ENCODE data around the gene PRRC2A.

PRRC2A gene

GRCh38 chr6:31620586-31621319, at the start of gene PRRC2A:
TSS of gene PRRC2A (plus strand) at chr6:31620715. CDS start at chr6:31622790, 2,075 bp downstream.
- H3K36me3 ChIP-seq (ENCODE audit: control insufficient read depth in 5 of 5, insufficient read depth in 5 of 5, low read length in 5 of 5): peaks cover 0 to 25% (median 23%) of the 10 kb centered on the region in 5 donors
- H3K4me3 ChIP-seq (ENCODE audit: low read depth in 1 of 5, low read length in 5 of 5): peak within 1 kb of the TSS; percentile 85 to 93 (median 86)
- no peaks in the 10 kb centered on the region for H3K27me3 ChIP-seq (ENCODE audit: control insufficient read depth in 5 of 5, insufficient read depth in 4 of 5, low read length in 5 of 5)
- H3K9me3 ChIP-seq (ENCODE audit: control insufficient read depth in 5 of 5, low read length in 5 of 5): no peaks in the 10 kb centered on the region
- peaks cover 0 to 37% (median 27%) of the 10 kb centered on the region in 5 donors for H3K4me1 ChIP-seq (ENCODE audit: control insufficient read depth in 5 of 5, insufficient read depth in 5 of 5, low read length in 5 of 5)
- H3K9ac ChIP-seq (ENCODE audit: low read length in 5 of 5): peak within 1 kb of the TSS; percentile 32 to 99 (median 95)
- peak within 1 kb of the TSS; percentile 95 for H3K27ac ChIP-seq (ENCODE audit: low read depth, low read length)

DNA sequence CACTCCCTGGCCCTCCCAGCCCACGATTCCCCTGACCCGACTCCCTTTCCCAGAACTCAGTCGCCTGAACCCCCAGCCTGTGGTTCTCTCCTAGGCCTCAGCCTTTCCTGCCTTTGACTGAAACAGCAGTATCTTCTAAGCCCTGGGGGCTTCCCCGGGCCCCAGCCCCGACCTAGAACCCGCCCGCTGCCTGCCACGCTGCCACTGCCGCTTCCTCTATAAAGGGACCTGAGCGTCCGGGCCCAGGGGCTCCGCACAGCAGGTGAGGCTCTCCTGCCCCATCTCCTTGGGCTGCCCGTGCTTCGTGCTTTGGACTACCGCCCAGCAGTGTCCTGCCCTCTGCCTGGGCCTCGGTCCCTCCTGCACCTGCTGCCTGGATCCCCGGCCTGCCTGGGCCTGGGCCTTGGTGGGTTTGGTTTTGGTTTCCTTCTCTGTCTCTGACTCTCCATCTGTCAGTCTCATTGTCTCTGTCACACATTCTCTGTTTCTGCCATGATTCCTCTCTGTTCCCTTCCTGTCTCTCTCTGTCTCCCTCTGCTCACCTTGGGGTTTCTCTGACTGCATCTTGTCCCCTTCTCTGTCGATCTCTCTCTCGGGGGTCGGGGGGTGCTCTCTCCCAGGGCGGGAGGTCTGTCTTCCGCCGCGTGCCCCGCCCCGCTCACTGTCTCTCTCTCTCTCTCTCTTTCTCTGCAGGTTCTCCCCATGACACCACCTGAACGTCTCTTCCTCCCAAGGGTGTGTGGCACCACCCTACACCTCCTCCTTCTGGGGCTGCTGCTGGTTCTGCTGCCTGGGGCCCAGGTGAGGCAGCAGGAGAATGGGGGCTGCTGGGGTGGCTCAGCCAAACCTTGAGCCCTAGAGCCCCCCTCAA, 48.2 kb upstream of the PRRC2A start, which contains the start of gene LTA:
LTA (plus strand) TSS at position 249 of the 871 bp plus-strand sequence; CDS start at position 703, 454 bp downstream.
- H3K27me3 ChIP-seq (ENCODE audit: control insufficient read depth in 5 of 5, insufficient read depth in 4 of 5, low read length in 5 of 5): peaks cover 0 to 4% (median 0%) of the 10 kb centered on the region in 5 donors
- H3K9me3 ChIP-seq (ENCODE audit: control insufficient read depth in 5 of 5, low read length in 5 of 5): no peaks in the 10 kb centered on the region
- no peak within 1 kb of the TSS for H3K27ac ChIP-seq (ENCODE audit: low read depth, low read length)
- H3K9ac ChIP-seq (ENCODE audit: low read length in 5 of 5): no peak within 1 kb of the TSS
- peaks cover 0 to 34% (median 9%) of the 10 kb centered on the region in 5 donors for H3K4me1 ChIP-seq (ENCODE audit: control insufficient read depth in 5 of 5, insufficient read depth in 5 of 5, low read length in 5 of 5)
- H3K36me3 ChIP-seq (ENCODE audit: control insufficient read depth in 5 of 5, insufficient read depth in 5 of 5, low read length in 5 of 5): peaks cover 0 to 4% (median 0%) of the 10 kb centered on the region in 5 donors
- no peak within 1 kb of the TSS for H3K4me3 ChIP-seq (ENCODE audit: low read depth in 1 of 5, low read length in 5 of 5)

DNA sequence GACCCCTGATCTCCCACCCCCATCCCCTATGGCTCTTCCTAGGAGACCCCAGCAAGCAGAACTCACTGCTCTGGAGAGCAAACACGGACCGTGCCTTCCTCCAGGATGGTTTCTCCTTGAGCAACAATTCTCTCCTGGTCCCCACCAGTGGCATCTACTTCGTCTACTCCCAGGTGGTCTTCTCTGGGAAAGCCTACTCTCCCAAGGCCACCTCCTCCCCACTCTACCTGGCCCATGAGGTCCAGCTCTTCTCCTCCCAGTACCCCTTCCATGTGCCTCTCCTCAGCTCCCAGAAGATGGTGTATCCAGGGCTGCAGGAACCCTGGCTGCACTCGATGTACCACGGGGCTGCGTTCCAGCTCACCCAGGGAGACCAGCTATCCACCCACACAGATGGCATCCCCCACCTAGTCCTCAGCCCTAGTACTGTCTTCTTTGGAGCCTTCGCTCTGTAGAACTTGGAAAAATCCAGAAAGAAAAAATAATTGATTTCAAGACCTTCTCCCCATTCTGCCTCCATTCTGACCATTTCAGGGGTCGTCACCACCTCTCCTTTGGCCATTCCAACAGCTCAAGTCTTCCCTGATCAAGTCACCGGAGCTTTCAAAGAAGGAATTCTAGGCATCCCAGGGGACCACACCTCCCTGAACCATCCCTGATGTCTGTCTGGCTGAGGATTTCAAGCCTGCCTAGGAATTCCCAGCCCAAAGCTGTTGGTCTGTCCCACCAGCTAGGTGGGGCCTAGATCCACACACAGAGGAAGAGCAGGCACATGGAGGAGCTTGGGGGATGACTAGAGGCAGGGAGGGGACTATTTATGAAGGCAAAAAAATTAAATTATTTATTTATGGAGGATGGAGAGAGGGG, 47.0 kb upstream of the PRRC2A start:
- no peaks in the 10 kb centered on the region for H3K9me3 ChIP-seq (ENCODE audit: control insufficient read depth in 5 of 5, low read length in 5 of 5)
- peaks cover 0 to 4% (median 0%) of the 10 kb centered on the region in 5 donors for H3K27me3 ChIP-seq (ENCODE audit: control insufficient read depth in 5 of 5, insufficient read depth in 4 of 5, low read length in 5 of 5)
- H3K9ac ChIP-seq (ENCODE audit: low read length in 5 of 5): no peak overlapping the region
- H3K27ac ChIP-seq (ENCODE audit: low read depth, low read length): no peak overlapping the region
- peaks cover 0 to 4% (median 0%) of the 10 kb centered on the region in 5 donors for H3K36me3 ChIP-seq (ENCODE audit: control insufficient read depth in 5 of 5, insufficient read depth in 5 of 5, low read length in 5 of 5)
- H3K4me3 ChIP-seq (ENCODE audit: low read depth in 1 of 5, low read length in 5 of 5): no peak overlapping the region
- peaks cover 0 to 27% (median 9%) of the 10 kb centered on the region in 5 donors for H3K4me1 ChIP-seq (ENCODE audit: control insufficient read depth in 5 of 5, insufficient read depth in 5 of 5, low read length in 5 of 5)

- H3K36me3 ChIP-seq (ENCODE audit: control insufficient read depth in 5 of 5, insufficient read depth in 5 of 5, low read length in 5 of 5): peaks cover 0 to 4% (median 0%) of the 10 kb centered on the region in 5 donors
- H3K27ac ChIP-seq (ENCODE audit: low read depth, low read length): peak overlapping the region; percentile 10
- peaks cover 0 to 26% (median 9%) of the 10 kb centered on the region in 5 donors for H3K4me1 ChIP-seq (ENCODE audit: control insufficient read depth in 5 of 5, insufficient read depth in 5 of 5, low read length in 5 of 5)
- no peak overlapping the region for H3K9ac ChIP-seq (ENCODE audit: low read length in 5 of 5)
- H3K9me3 ChIP-seq (ENCODE audit: control insufficient read depth in 5 of 5, low read length in 5 of 5): no peaks in the 10 kb centered on the region
- H3K27me3 ChIP-seq (ENCODE audit: control insufficient read depth in 5 of 5, insufficient read depth in 4 of 5, low read length in 5 of 5): peaks cover 0 to 4% (median 0%) of the 10 kb centered on the region in 5 donors
- no peak overlapping the region for H3K4me3 ChIP-seq (ENCODE audit: low read depth in 1 of 5, low read length in 5 of 5)
Observed at GRCh38 chr6:31574106-31575061, 46.1 kb upstream of the PRRC2A start.

DNA sequence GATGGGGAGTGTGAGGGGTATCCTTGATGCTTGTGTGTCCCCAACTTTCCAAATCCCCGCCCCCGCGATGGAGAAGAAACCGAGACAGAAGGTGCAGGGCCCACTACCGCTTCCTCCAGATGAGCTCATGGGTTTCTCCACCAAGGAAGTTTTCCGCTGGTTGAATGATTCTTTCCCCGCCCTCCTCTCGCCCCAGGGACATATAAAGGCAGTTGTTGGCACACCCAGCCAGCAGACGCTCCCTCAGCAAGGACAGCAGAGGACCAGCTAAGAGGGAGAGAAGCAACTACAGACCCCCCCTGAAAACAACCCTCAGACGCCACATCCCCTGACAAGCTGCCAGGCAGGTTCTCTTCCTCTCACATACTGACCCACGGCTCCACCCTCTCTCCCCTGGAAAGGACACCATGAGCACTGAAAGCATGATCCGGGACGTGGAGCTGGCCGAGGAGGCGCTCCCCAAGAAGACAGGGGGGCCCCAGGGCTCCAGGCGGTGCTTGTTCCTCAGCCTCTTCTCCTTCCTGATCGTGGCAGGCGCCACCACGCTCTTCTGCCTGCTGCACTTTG, 45.1 kb upstream of the PRRC2A start, which contains the start of gene TNF:
TNF (plus strand) TSS at position 231 of the 567 bp plus-strand sequence; CDS start at position 408, 177 bp downstream.
- peak within 1 kb of the TSS; percentile 33 to 62 (median 56) for H3K4me3 ChIP-seq (ENCODE audit: low read depth in 1 of 5, low read length in 5 of 5)
- H3K36me3 ChIP-seq (ENCODE audit: control insufficient read depth in 5 of 5, insufficient read depth in 5 of 5, low read length in 5 of 5): peaks cover 0 to 4% (median 0%) of the 10 kb centered on the region in 5 donors
- peak within 1 kb of the TSS; percentile 26 to 68 (median 49) for H3K9ac ChIP-seq (ENCODE audit: low read length in 5 of 5)
- H3K4me1 ChIP-seq (ENCODE audit: control insufficient read depth in 5 of 5, insufficient read depth in 5 of 5, low read length in 5 of 5): peaks cover 0 to 28% (median 12%) of the 10 kb centered on the region in 5 donors
- H3K9me3 ChIP-seq (ENCODE audit: control insufficient read depth in 5 of 5, low read length in 5 of 5): no peaks in the 10 kb centered on the region
- H3K27ac ChIP-seq (ENCODE audit: low read depth, low read length): peak within 1 kb of the TSS; percentile 10
- H3K27me3 ChIP-seq (ENCODE audit: control insufficient read depth in 5 of 5, insufficient read depth in 4 of 5, low read length in 5 of 5): peaks cover 0 to 4% (median 0%) of the 10 kb centered on the region in 5 donors

DNA sequence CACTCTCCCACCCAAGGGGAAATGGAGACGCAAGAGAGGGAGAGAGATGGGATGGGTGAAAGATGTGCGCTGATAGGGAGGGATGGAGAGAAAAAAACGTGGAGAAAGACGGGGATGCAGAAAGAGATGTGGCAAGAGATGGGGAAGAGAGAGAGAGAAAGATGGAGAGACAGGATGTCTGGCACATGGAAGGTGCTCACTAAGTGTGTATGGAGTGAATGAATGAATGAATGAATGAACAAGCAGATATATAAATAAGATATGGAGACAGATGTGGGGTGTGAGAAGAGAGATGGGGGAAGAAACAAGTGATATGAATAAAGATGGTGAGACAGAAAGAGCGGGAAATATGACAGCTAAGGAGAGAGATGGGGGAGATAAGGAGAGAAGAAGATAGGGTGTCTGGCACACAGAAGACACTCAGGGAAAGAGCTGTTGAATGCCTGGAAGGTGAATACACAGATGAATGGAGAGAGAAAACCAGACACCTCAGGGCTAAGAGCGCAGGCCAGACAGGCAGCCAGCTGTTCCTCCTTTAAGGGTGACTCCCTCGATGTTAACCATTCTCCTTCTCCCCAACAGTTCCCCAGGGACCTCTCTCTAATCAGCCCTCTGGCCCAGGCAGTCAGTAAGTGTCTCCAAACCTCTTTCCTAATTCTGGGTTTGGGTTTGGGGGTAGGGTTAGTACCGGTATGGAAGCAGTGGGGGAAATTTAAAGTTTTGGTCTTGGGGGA, 44.4 kb upstream of the PRRC2A start:
- Histone ChIP-seq H3K4me3 (ENCODE audit: low read depth in 1 of 5, low read length in 5 of 5) (peak overlapping the region; percentile 33 to 62 (median 56)), H3K9me3 (ENCODE audit: control insufficient read depth in 5 of 5, low read length in 5 of 5) (no peaks in the 10 kb centered on the region), H3K36me3 (ENCODE audit: control insufficient read depth in 5 of 5, insufficient read depth in 5 of 5, low read length in 5 of 5) (peaks cover 0 to 4% (median 0%) of the 10 kb centered on the region in 5 donors), H3K4me1 (ENCODE audit: control insufficient read depth in 5 of 5, insufficient read depth in 5 of 5, low read length in 5 of 5) (peaks cover 0 to 35% (median 17%) of the 10 kb centered on the region in 5 donors), H3K9ac (ENCODE audit: low read length in 5 of 5) (peak overlapping the region in 2 of 5 donors; percentile 42 to 68), H3K27me3 (ENCODE audit: control insufficient read depth in 5 of 5, insufficient read depth in 4 of 5, low read length in 5 of 5) (peaks cover 0 to 4% (median 0%) of the 10 kb centered on the region in 5 donors), H3K27ac (ENCODE audit: low read depth, low read length) (no peak overlapping the region)

DNA sequence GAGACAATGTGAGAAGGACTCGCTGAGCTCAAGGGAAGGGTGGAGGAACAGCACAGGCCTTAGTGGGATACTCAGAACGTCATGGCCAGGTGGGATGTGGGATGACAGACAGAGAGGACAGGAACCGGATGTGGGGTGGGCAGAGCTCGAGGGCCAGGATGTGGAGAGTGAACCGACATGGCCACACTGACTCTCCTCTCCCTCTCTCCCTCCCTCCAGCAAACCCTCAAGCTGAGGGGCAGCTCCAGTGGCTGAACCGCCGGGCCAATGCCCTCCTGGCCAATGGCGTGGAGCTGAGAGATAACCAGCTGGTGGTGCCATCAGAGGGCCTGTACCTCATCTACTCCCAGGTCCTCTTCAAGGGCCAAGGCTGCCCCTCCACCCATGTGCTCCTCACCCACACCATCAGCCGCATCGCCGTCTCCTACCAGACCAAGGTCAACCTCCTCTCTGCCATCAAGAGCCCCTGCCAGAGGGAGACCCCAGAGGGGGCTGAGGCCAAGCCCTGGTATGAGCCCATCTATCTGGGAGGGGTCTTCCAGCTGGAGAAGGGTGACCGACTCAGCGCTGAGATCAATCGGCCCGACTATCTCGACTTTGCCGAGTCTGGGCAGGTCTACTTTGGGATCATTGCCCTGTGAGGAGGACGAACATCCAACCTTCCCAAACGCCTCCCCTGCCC, 43.5 kb upstream of the PRRC2A start:
- peak overlapping the region in 3 of 5 donors; percentile 2 to 56 (median 5) for H3K4me3 ChIP-seq (ENCODE audit: low read depth in 1 of 5, low read length in 5 of 5)
- H3K36me3 ChIP-seq (ENCODE audit: control insufficient read depth in 5 of 5, insufficient read depth in 5 of 5, low read length in 5 of 5): peaks cover 0 to 4% (median 0%) of the 10 kb centered on the region in 5 donors
- peaks cover 0 to 4% (median 0%) of the 10 kb centered on the region in 5 donors for H3K27me3 ChIP-seq (ENCODE audit: control insufficient read depth in 5 of 5, insufficient read depth in 4 of 5, low read length in 5 of 5)
- peaks cover 2 to 44% (median 26%) of the 10 kb centered on the region in 5 donors for H3K4me1 ChIP-seq (ENCODE audit: control insufficient read depth in 5 of 5, insufficient read depth in 5 of 5, low read length in 5 of 5)
- no peak overlapping the region for H3K9ac ChIP-seq (ENCODE audit: low read length in 5 of 5)
- H3K27ac ChIP-seq (ENCODE audit: low read depth, low read length): no peak overlapping the region
- no peaks in the 10 kb centered on the region for H3K9me3 ChIP-seq (ENCODE audit: control insufficient read depth in 5 of 5, low read length in 5 of 5)

All from subcutaneous abdominal adipose tissue (tissue), 5 donors.